ENCODE results near the gene BAX. TPM values are rescaled to one million over a fixed set of nuclear protein-coding genes. Genes with fewer than 3 reads are reported as not detected.

BAX gene
- total RNA-seq, 1 experiment from 2014 or later = 107 TPM

- no peaks in the 10 kb centered on the region for H3K4me1 Mint-ChIP-seq (ENCODE audit: low read depth, unreplicated experiment)
- intact Hi-C loops (cut with micrococcal nuclease; ENCODE audit: unreplicated experiment) = no loop called here
- CTCF ChIA-PET = no interaction called here
- no peaks in the 10 kb centered on the region for H3K9me3 ChIP-seq
- no peak for DNase-seq
- H3K4me3 ChIP-seq (ENCODE audit: low read depth, low read length) = no peak overlapping the region
- H3K27me3 Mint-ChIP-seq (ENCODE audit: insufficient read depth, unreplicated experiment) = no peaks in the 10 kb centered on the region
- no peaks in the 10 kb centered on the region for H3K36me3 ChIP-seq (ENCODE audit: control insufficient read depth, insufficient read depth, low read length)
- no TSS peak for BruUV-seq (replicated peaks)
- no peak for TF ChIP-seq CTCF (IDR thresholded peaks at IDR 0.05; ENCODE audit: insufficient read depth in 1 of 2, low read depth in 1 of 2, low read length in 1 of 2, severe bottlenecking in 1 of 2, unreplicated experiment in 1 of 2)
- H3K36me3 Mint-ChIP-seq (ENCODE audit: insufficient read depth, unreplicated experiment) = peaks cover 11% of the 10 kb centered on the region
- no peaks in the 10 kb centered on the region for H3K9me3 Mint-ChIP-seq (ENCODE audit: unreplicated experiment)
- no peaks in the 10 kb centered on the region for H3K27me3 ChIP-seq (replicated peaks; ENCODE audit: control insufficient read depth, insufficient read depth, low read length)
- no peak overlapping the region for H3K4me3 Mint-ChIP-seq (ENCODE audit: unreplicated experiment)
- H3K27ac Mint-ChIP-seq (ENCODE audit: unreplicated experiment) = no peak overlapping the region
- H3K4me1 ChIP-seq = no peaks in the 10 kb centered on the region; the same call in 1 of the 2 replicates
- POLR2A ChIA-PET = interaction anchor here (0.6 to 0.7 kb wide), 3 partner anchors 28 to 133 kb away, joined by 3 to 6 read pairs (median 5); partner anchors contain the start of gene NUCB1
Measured at GRCh38 chr19:48928164-48929025, 26.3 kb upstream of the BAX start.

GRCh38 chr19:48933382-48933932, 21.2 kb upstream of the BAX start, which contains the start of gene DHDH:
Gene DHDH, plus strand, starts transcription at chr19:48933699. Its CDS starts 23 bp downstream, at chr19:48933722.
- peak within 1 kb of the TSS; percentile 50 for H3K27ac Mint-ChIP-seq (ENCODE audit: unreplicated experiment)
- peaks cover 13% of the 10 kb centered on the region for H3K36me3 Mint-ChIP-seq (ENCODE audit: insufficient read depth, unreplicated experiment)
- Histone ChIP-seq H3K4me1 (peaks cover 3% of the 10 kb centered on the region), H3K4me3 (ENCODE audit: low read depth, low read length) (peak within 1 kb of the TSS; percentile 55), H3K27me3 (replicated peaks; ENCODE audit: control insufficient read depth, insufficient read depth, low read length) (no peaks in the 10 kb centered on the region), H3K9me3 (no peaks in the 10 kb centered on the region), H3K36me3 (ENCODE audit: control insufficient read depth, insufficient read depth, low read length) (no peaks in the 10 kb centered on the region)
- TF ChIP-seq CTCF (IDR thresholded peaks at IDR 0.05; ENCODE audit: insufficient read depth in 1 of 2, low read depth in 1 of 2, low read length in 1 of 2, severe bottlenecking in 1 of 2, unreplicated experiment in 1 of 2) = no peak
- intact Hi-C loops (cut with micrococcal nuclease; ENCODE audit: unreplicated experiment) = loop anchor here (1.0 to 2.0 kb wide), 4 partner anchors 21 to 61 kb away; partner anchors contain the start of genes BAX, NUCB1 and PPP1R15A
- H3K9me3 Mint-ChIP-seq (ENCODE audit: unreplicated experiment) = peaks cover 9% of the 10 kb centered on the region
- ChIA-PET CTCF (interaction anchor here (1.0 to 2.0 kb wide), 9 partner anchors 15 to 138 kb away, joined by 3 to 9 read pairs (median 5); partner anchors contain the start of genes GYS1, NUCB1 and RUVBL2), POLR2A (interaction anchor here (0.6 to 1.7 kb wide), 11 partner anchors 15 to 314 kb away, joined by 3 to 24 read pairs (median 6); partner anchors contain the start of genes BAX, GYS1, NUCB1 and PPP1R15A)
- peak; percentile 95 to 96 for DNase-seq
- H3K4me3 Mint-ChIP-seq (ENCODE audit: unreplicated experiment) = peak within 1 kb of the TSS; percentile 89
- H3K27me3 Mint-ChIP-seq (ENCODE audit: insufficient read depth, unreplicated experiment) = no peaks in the 10 kb centered on the region
- no TSS peak for BruUV-seq (replicated peaks)
- peaks cover 14% of the 10 kb centered on the region for H3K4me1 Mint-ChIP-seq (ENCODE audit: low read depth, unreplicated experiment)

DNA sequence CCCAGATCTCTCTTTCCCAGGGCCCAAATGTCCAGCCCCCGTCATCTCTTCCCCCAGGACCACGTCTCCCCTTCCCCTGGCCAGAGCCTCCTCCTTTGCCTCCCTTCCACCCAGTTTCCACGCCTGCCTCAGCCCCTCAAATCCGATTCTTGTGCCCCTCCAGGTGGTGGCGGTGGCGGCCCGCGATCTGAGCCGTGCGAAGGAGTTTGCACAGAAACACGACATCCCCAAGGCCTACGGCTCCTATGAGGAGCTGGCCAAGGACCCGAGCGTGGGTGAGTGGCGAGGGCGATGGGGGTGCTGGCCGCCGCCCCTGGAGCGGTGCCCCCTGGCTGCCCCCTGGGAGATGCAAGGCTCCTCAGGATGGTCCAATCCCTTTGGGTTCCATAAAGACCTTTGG, 19.8 kb upstream of the BAX start:
- peak in 1 of 2 experiments; percentile 36 for DNase-seq
- intact Hi-C loops (cut with micrococcal nuclease; ENCODE audit: unreplicated experiment) = no loop called here
- Mint-ChIP-seq H3K4me3 (ENCODE audit: unreplicated experiment) (peak overlapping the region; percentile 89), H3K27me3 (ENCODE audit: insufficient read depth, unreplicated experiment) (no peaks in the 10 kb centered on the region), H3K27ac (ENCODE audit: unreplicated experiment) (no peak overlapping the region), H3K4me1 (ENCODE audit: low read depth, unreplicated experiment) (peaks cover 14% of the 10 kb centered on the region), H3K36me3 (ENCODE audit: insufficient read depth, unreplicated experiment) (peaks cover 22% of the 10 kb centered on the region), H3K9me3 (ENCODE audit: unreplicated experiment) (peaks cover 9% of the 10 kb centered on the region)
- BruUV-seq (replicated peaks) = no TSS peak
- H3K4me3 ChIP-seq (ENCODE audit: low read depth, low read length) = no peak overlapping the region
- ChIA-PET POLR2A (no interaction called here), CTCF (interaction anchor here (1.2 to 1.7 kb wide), 2 partner anchors 36 to 59 kb away, joined by 5 to 7 read pairs; partner anchors contain the start of genes GYS1 and RUVBL2)
- H3K9me3 ChIP-seq = 0 out of 2 replicates have a peak, but pooled peaks cover 3% of the 10 kb centered on the region
- TF ChIP-seq CTCF (IDR thresholded peaks at IDR 0.05; ENCODE audit: insufficient read depth in 1 of 2, low read depth in 1 of 2, low read length in 1 of 2, severe bottlenecking in 1 of 2, unreplicated experiment in 1 of 2) = no peak
- no peaks in the 10 kb centered on the region for H3K36me3 ChIP-seq (ENCODE audit: control insufficient read depth, insufficient read depth, low read length)
- no peaks in the 10 kb centered on the region for H3K27me3 ChIP-seq (replicated peaks; ENCODE audit: control insufficient read depth, insufficient read depth, low read length)
- peaks cover 3% of the 10 kb centered on the region for H3K4me1 ChIP-seq

Data from Caco-2 (cell line).